HUES6 (cell line): ENCODE results near the gene KCNA3.
A peak's percentile ranks its signal among the peaks of the same experiment; 100 is the strongest.

Experiments
- H3K27ac ChIP-seq: 2 replicates; pipeline ENCODE4 v1.7.0; 2013; ENCODE audit warnings: low read depth, mild to moderate bottlenecking, low read length, inconsistent platforms
- H3K27me3 ChIP-seq: 2 replicates; pipeline ENCODE4 v1.6.1; 2013; ENCODE audit warnings: low read length; ENCODE audit not compliant: control insufficient read depth, insufficient read depth
- H3K36me3 ChIP-seq: 2 replicates; pipeline ENCODE4 v1.6.1; 2013; ENCODE audit warnings: low read length; ENCODE audit not compliant: control insufficient read depth, insufficient read depth
- H3K4me1 ChIP-seq: 2 replicates; pipeline ENCODE4 v1.6.1; 2013; ENCODE audit warnings: low read length; ENCODE audit not compliant: control insufficient read depth, insufficient read depth
- H3K4me3 ChIP-seq: 2 replicates; pipeline ENCODE4 v1.5.1; 2013; ENCODE audit warnings: low read depth, low read length
- H3K9ac ChIP-seq: one replicate; pipeline ENCODE4 v1.6.1; 2013; ENCODE audit warnings: mild to moderate bottlenecking, low read length
- H3K9me3 ChIP-seq: 2 replicates; pipeline ENCODE4 v1.6.1; 2013; ENCODE audit warnings: low read depth, low read length; ENCODE audit not compliant: control insufficient read depth, insufficient read depth

Gene KCNA3

DNA sequence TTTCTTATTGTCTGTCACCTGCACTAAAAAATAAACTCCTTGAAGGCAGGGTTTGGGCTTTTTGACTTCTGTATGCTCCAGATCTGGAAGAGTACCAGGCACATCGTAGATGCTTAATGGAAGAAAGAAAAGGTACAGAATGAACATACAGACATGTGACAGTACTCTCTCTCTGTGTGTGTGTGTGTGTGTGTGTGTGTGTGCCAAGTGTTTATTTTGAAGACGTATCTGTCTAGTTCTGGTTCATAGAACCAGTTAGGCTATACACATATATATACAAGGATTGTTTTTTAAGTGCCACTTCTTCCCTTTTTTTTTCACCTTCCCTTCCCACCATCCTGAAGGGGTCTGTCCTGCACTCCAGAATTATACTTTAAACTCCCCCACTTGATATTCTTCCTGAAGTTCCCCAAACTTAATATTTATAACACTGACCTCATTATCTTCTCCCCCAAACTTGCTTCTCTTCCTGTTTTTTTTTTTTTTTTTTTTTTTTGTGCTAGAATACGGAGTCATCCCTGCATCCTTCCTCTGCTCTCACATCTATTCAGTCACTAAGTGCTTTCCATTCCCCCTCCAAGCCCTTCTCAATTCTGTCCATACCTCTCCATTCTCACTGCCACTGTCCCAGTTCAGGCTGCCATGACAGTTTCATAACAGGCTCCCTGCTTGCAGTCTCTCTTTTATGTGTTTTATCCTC lies 5.4 kb upstream of the KCNA3 start:
- no peak overlapping the region for H3K9ac ChIP-seq
- no peaks in the 10 kb centered on the region for H3K9me3 ChIP-seq
- no peak overlapping the region for H3K4me3 ChIP-seq
- no peaks in the 10 kb centered on the region for H3K4me1 ChIP-seq
- H3K27ac ChIP-seq = no peak overlapping the region
- H3K36me3 ChIP-seq = no peaks in the 10 kb centered on the region
- H3K27me3 ChIP-seq = peaks cover 51% of the 10 kb centered on the region

DNA sequence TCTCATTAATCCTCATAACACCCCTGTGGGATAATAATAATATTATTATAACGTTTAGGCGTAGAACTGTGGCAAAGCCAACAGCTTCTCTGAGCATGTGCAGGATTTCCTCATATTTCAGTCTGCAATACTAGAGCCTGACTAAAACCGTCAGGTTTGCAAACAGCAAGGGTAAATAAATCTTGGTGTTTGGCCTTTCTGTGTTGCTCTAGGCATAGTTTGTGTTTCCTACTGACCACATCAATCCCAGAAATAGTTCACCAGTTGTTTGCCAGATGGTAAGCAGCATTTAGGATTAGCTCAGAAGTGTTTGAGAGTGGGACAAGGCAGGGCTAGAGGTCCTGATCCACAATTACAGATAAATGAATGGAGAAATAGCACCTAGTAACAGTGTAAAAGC lies 2.8 kb upstream of the KCNA3 start:
- H3K9me3 ChIP-seq = no peaks in the 10 kb centered on the region
- no peaks in the 10 kb centered on the region for H3K36me3 ChIP-seq
- H3K4me3 ChIP-seq = no peak overlapping the region
- H3K4me1 ChIP-seq = no peaks in the 10 kb centered on the region
- H3K27ac ChIP-seq = no peak overlapping the region
- H3K9ac ChIP-seq = no peak overlapping the region
- H3K27me3 ChIP-seq = peaks cover 70% of the 10 kb centered on the region

DNA sequence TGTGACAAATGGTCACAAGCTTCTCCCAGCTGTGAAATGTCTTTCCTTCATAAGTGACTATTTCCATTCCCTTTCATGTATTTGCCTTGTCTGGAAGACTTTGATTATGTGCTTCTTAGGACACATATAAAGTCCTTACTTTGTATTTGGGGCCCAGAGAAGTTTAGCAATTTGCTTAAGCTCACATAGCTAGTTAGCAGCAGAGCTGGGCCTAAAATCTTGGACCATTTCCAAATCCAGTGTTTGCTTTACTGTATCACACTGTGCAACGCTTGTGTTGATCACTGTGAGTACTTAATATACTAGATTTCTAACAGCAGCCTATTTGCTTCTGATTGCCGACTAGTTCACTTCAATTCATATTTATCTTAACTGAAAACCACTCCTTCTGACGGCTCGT lies 2.2 kb upstream of the KCNA3 start:
- H3K27ac ChIP-seq = no peak overlapping the region
- no peaks in the 10 kb centered on the region for H3K9me3 ChIP-seq
- no peaks in the 10 kb centered on the region for H3K36me3 ChIP-seq
- H3K27me3 ChIP-seq = peaks cover 75% of the 10 kb centered on the region
- H3K4me3 ChIP-seq = no peak overlapping the region
- H3K4me1 ChIP-seq = no peaks in the 10 kb centered on the region
- no peak overlapping the region for H3K9ac ChIP-seq

DNA sequence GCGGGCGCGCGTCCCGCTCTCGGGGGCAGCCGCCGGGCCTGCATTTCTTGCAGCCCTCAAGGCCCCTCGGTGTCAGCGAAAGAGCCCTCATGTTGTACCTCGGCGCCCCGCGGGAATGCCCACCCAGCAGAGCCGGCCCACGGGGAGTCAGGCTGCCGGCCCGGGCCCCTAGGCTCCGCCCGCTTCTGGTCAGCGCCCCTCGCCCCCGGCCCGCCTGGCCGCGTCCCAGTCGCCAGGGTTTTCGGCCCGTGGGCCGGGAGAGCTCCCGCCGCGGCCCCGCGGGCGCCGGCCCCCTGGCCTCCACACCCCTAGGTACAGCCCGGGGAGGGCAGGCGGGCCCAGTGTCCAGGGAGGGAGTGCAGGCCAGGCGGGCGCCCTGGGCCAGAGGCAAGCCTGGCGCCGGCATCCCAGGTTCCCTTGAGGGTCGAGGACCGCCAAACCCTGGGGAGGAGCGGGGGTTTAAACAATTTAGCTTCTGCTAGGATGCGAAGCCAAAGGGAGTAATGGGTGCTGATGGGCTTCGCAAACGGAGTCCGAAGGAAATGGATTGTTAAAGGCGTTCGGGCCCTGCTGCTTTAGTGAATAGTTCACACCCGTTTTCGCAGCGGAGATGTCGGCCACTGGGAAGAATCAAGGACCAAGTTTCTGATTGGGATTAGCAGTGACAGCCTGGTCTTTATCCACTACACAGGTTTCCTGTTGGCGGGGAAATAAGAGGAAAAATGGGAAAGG lies 486 bp upstream of the KCNA3 start:
- Histone ChIP-seq H3K36me3 (no peaks in the 10 kb centered on the region), H3K9ac (no peak overlapping the region), H3K4me3 (peak overlapping the region; percentile 74), H3K27ac (no peak overlapping the region), H3K27me3 (peaks cover 80% of the 10 kb centered on the region), H3K4me1 (no peaks in the 10 kb centered on the region), H3K9me3 (no peaks in the 10 kb centered on the region)

DNA sequence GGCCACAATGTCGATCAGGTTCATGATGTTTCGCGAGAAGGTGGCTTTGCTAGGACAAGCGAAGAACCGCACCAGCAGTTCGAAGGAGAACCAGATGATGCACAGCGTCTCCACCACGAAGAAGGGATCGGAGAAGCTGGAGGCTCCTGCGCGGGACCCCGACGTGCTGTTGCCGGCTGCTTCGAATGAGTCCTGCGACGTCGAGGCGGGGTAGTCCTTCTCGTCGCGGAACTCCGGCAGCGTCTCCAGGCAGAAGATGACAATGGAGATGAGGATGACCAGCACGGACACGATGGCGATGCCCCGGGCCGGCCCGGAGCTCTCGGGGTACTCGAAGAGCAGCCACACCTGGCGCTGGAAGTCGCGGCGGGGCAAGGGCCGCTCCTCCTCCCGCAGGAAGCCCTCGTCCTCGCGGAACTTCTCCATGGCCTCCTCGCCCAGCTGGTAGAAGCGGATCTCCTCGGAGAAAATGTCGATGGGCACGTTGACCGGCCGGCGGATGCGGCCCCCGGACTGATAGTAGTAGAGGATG lies 869 bp downstream of the KCNA3 start:
- no peaks in the 10 kb centered on the region for H3K36me3 ChIP-seq
- H3K27ac ChIP-seq = no peak overlapping the region
- peak overlapping the region; percentile 74 for H3K4me3 ChIP-seq
- H3K9ac ChIP-seq = no peak overlapping the region
- H3K27me3 ChIP-seq = peaks cover 88% of the 10 kb centered on the region
- H3K9me3 ChIP-seq = no peaks in the 10 kb centered on the region
- no peaks in the 10 kb centered on the region for H3K4me1 ChIP-seq

DNA sequence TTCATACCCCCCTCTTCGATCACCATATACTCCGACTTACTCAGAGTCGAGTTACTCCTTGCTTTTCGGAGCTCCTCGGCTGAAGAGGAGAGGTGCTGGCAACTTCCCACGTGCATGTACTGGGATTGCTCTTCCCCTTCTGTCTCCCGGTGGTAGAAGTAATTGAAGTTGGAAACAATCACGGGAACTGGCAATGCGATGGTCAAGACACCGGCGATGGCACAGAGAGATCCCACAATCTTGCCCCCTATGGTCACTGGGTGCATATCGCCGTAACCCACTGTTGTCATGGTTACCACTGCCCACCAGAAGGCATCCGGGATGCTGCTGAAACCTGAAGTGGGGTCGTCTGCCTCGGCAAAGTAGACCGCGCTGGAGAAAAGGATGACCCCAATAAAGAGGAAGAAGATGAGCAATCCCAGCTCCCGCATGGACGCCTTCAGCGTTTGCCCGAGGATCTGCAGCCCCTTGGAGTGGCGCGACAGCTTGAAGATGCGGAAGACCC lies 1.5 kb downstream of the KCNA3 start:
- Histone ChIP-seq H3K9me3 (no peaks in the 10 kb centered on the region), H3K9ac (no peak overlapping the region), H3K27me3 (peaks cover 93% of the 10 kb centered on the region), H3K4me1 (no peaks in the 10 kb centered on the region), H3K36me3 (no peaks in the 10 kb centered on the region), H3K4me3 (no peak overlapping the region), H3K27ac (no peak overlapping the region)

DNA sequence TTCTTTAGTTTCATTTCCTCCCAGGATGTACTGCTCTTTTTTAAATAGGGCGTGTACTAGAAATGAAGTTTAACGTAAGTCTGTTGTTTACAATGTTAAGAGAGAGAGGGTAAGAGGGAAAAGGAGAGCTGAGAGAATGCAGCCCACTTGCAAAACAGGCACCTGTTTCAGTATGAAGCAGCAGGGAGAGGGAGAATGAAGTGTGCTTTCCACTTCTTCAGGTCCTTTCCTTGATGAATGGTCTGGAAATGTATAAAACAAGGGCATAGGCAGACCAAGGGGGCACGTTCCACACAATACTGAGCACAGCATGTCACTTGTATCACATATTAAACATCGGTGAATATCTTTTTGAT lies 2.0 kb downstream of the KCNA3 start:
- Histone ChIP-seq H3K27me3 (peaks cover 92% of the 10 kb centered on the region), H3K9ac (no peak overlapping the region), H3K4me3 (no peak overlapping the region), H3K4me1 (no peaks in the 10 kb centered on the region), H3K27ac (no peak overlapping the region), H3K9me3 (no peaks in the 10 kb centered on the region), H3K36me3 (no peaks in the 10 kb centered on the region)

DNA sequence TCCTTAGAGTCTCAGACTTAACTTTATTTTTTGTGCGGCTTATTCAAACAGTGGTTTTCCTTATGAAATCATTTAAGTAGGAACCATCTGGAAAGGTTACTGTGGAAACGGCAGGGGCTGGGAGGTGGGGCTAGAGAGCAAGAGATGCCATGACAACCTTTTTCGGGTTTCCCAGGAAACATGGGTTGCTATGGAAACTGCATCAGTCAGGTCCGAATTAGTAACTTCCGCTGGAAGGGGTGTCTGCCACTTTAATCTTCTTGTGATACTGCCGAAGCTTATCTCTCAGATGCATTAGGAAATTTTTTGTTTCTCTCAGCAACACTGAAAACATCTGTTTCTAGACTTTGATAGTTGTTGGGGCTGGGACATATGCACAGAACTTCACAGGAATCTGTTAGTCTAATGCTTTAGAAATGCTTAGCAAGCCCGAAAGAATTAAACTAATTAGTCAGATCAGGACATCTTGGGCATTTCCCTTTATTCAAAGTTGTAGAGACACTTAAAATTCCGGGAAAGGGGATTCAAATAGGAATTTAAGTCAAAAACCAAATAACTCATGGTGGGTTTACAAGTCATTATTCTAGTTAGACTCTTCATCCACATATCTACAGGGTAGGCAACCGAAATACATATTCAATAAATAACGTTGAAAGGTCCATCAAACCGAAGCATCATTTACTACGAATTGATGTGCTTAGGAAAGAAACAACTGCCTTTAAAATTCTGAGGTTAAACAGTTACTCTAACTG lies 2.6 kb downstream of the KCNA3 start:
- H3K9me3 ChIP-seq = no peaks in the 10 kb centered on the region
- no peaks in the 10 kb centered on the region for H3K36me3 ChIP-seq
- H3K27me3 ChIP-seq = peaks cover 91% of the 10 kb centered on the region
- H3K4me3 ChIP-seq = no peak overlapping the region
- H3K27ac ChIP-seq = no peak overlapping the region
- H3K4me1 ChIP-seq = no peaks in the 10 kb centered on the region
- no peak overlapping the region for H3K9ac ChIP-seq

DNA sequence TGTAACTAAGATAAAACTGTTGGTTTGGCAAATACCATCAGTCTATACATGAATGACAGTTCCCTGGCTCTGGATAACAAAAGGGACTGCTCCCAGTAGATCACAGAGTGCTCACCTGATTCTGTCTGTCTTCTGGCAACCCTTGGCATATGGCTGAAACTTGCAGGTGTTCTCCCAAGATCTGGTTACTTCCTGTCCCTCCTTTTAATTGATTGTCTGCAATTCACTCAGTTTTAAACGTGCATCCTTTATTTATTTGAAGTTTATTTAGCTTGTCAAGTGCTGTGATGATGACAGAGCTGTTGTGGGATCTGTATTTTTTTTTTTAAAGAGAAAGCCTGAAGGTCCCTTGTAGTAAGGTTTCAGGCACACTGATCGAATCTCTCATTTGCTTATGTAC lies 3.4 kb downstream of the KCNA3 start:
- Histone ChIP-seq H3K27me3 (peaks cover 86% of the 10 kb centered on the region), H3K36me3 (no peaks in the 10 kb centered on the region), H3K9me3 (no peaks in the 10 kb centered on the region), H3K27ac (no peak overlapping the region), H3K9ac (no peak overlapping the region), H3K4me1 (no peaks in the 10 kb centered on the region), H3K4me3 (no peak overlapping the region)

DNA sequence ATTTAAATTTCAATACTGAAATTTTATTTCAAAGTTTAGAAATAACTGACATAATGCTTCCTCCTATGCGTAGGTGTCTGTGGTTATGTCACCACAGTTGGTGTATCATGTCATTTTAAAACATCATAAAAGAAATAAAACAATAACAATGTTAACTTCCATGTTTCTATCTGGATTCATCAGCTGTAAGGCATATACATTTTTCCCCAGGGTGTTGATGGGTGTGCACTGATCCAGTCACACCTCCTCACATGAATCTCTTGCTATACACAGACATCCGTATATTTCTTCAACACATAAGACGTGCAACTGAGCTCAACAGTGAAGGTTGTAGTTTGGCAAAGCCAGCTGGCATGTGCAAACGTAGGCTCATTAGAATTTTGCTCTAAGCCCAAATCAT lies 6.2 kb downstream of the KCNA3 start:
- H3K4me1 ChIP-seq = no peaks in the 10 kb centered on the region
- no peaks in the 10 kb centered on the region for H3K9me3 ChIP-seq
- H3K27ac ChIP-seq = no peak overlapping the region
- H3K36me3 ChIP-seq = no peaks in the 10 kb centered on the region
- H3K27me3 ChIP-seq = peaks cover 70% of the 10 kb centered on the region
- no peak overlapping the region for H3K4me3 ChIP-seq
- no peak overlapping the region for H3K9ac ChIP-seq

DNA sequence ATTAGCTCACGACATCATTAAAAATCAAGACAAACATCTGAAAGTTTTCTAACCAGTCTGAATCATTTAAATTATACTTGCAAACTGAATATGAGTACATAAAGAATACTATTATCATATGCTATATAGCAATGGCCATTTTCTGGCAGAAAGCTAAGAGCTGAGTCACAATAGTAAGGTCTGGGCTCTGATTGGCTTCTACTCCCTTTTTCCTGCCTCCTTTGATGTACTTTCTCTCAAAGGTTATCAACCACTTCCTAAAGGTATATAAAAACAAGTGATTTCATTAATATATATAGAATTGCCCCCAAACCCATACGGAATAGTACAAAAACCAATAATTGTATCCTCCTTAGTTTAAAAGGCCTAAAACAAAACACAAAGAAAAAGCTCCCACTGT lies 7.0 kb downstream of the KCNA3 start:
- Histone ChIP-seq H3K9ac (no peak overlapping the region), H3K27me3 (peaks cover 62% of the 10 kb centered on the region), H3K36me3 (no peaks in the 10 kb centered on the region), H3K4me3 (no peak overlapping the region), H3K27ac (no peak overlapping the region), H3K4me1 (no peaks in the 10 kb centered on the region), H3K9me3 (no peaks in the 10 kb centered on the region)
